GM19463 (cell line): ENCODE measurements around the gene VAV2.

Experiments
- ATAC-seq: cut with Tn5 transposase; IDR thresholded peaks from one replicate; pipeline ENCODE4 v1.9.1; 2021; ENCODE audit warnings: mild to moderate bottlenecking, moderate library complexity; ENCODE audit not compliant: unreplicated experiment

VAV2 gene

DNA sequence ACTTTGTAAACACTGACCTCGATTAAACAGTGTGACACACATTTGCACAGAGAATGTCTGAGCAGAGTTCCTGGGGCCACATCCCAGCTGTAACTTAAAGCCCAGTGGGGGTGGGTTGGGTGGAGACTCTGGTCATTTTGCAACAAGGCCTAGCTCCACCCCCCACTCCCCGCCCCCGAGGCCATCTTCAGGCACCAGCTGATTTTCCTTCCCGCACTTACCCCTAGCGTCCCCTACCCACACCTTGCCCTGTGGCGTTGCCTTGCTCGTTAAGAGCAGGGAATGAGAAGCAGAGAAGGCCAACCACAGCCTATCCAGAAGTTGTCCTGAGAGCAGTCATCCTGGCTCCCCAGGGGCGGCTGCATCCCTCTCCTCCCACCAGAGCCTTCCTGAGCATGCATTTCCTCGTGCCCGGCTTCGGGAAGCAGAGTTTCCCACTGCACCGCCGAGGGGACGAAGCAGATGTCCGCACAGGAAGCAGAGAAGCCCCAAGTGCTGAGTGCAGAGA lies 152.2 kb downstream of the VAV2 start:
- ATAC-seq, result no peak

- no peak for ATAC-seq
Observed at GRCh38 chr9:133838859-133839507, 153.1 kb downstream of the VAV2 start.

DNA sequence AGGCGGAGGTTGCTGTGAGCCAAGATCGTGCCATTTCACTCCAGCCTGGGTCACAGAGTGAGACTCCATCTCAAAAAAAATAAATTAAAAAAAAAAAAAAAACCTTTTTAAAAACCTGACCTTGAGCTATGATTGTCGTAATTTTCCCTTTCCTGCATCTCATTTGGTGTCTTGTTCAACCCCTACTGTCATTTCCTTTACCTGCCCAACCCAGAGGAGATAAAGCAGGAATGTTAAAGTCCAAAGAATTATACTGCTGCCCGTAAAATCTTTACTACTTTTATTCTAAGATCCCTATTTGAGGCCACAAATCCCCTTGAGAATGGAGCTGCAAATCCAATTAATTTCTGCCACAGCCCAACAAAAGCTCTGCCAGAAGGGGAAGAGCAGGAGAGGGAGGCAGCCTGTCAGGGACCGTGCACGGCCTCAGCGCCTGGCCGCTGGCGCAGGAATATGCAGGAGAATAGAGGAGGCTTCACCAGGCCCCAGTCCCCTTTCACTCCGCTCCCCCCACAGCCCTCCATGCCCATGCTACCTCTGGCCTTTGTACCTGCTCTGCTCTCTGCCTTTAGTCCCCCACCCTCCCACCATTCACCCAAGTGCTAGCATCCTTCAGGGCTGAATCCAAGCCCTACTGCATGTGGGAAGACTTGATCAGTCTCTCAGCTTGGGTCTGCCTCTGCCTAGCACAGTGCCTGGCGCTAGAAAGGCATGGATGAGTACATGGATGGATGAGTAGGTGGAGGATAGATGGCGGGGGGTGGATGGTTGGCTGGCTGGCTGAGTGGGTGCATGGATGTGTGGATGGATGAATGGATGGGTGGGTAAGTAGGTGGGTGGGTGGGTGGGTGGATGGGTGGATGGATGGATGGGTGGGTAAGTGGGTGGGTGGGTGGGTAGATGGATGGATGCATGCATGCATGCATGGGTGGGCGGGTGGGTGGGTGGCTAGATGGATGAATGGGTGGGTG lies 154.2 kb downstream of the VAV2 start:
- no peak for ATAC-seq

- no peak for ATAC-seq
Observed at GRCh38 chr9:133836818-133837217, 155.3 kb downstream of the VAV2 start.

DNA sequence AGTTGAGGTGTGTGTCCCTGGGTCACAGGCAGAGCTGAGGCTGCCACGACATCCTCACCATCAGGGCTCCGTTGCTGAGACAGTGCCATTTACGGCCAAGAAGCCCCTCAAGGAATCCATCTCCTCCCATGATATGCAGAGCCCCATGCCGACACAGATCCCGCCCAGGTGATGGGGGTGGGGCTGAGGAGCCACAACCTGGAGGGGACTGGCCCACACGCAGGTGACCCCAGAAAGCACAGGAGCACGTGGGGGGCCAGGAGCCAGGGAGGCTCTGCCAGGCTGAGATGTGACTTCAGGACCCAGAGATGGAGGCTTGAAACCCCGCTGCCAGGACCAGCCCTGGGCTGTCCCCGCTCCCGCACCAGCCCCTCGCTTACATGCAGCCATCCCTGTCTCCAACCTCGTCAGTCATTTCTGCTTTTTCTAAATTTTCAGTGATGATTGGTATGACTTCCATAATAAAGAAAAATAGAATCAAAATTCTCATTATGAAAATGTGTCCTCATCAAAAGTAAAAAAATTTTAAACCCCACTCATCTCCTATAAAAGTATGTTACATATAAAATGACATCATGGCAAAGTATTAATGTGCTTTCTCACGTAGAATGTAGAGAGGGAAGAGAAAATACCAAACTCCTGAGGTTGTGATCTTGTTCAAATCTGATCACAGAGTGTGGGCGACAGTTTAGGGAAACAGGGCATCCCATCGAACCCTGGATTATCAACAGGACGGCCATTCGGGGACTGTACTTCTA lies 155.9 kb downstream of the VAV2 start:
- ATAC-seq, result no peak

- no peak for ATAC-seq
Observed at GRCh38 chr9:133835262-133835901, 156.7 kb downstream of the VAV2 start.

DNA sequence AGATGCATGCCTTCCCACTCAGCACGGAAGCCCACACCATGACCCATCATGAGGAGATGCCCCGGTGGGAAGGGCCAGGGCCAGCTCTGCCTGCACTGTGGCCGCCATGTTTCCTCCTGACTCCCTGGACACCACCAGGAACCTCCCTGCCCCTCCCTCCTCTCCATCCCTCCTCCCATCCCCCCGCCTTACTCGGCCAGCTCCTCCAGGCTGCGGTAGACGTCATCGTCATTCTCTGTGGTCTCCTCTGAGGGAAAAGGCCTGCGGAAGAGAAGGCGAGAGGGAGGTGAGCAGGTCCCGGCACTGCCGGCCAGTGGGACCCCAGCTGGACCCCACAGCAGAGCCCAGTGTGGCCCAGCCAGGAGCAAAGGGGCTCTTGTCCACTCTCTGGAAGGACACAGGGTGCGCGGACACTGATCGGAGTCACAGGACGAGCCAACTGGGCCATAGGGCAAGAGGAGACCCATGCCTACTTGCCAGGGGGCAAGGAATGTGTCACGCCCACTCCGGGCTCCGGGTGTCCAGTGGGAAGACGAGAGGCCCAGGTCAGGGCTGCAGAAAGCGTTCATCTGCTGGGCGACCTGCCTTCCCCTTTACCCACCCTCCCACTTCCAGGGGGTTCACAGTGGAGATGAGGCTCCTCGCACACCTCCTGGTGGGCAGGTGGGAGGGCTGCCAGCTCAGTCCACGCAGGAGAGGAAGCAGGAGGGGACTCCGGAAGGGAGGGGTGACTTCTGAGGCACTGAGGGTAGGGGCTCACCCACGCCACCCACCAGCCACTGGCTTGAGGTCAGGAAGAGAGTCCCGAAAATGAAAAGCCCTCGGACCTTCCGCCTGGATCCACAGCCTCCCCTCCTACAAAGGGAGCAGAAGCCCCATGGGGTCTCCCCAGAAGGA lies 157.8 kb downstream of the VAV2 start:
- ATAC-seq, result no peak

DNA sequence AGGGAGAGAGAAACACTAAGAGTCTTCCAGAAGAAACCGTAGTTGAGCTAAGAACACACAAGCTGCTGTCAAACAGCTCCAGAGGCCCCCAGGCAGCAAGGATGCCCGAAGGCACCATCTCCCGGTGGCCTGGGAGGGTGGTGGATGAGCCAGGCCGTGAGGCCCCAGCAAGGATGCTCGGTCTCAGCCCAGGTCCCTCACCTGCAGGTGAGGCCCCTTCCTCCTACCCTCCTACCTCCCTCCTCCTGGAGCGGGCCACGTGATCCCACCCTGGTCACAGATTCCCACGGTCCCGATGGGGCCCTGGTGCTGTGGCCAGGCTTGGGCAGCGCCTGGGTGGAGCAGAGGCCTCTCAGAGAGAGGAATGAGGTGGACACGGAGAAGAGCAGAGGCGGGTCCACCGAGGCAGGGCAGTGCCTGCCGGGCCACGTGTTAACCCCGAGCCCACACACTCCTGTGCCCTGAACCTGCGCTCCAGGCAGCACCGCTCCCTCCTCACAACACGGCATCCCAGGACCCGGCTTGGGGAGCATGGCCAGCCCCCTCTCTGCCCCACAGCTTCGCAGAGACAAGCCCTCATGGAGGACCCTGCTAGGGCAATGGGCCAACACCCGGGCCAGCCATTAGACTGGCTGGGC lies 158.6 kb downstream of the VAV2 start:
- ATAC-seq, result no peak

- no peak for ATAC-seq
Observed at GRCh38 chr9:133832877-133833276, 159.2 kb downstream of the VAV2 start.

DNA sequence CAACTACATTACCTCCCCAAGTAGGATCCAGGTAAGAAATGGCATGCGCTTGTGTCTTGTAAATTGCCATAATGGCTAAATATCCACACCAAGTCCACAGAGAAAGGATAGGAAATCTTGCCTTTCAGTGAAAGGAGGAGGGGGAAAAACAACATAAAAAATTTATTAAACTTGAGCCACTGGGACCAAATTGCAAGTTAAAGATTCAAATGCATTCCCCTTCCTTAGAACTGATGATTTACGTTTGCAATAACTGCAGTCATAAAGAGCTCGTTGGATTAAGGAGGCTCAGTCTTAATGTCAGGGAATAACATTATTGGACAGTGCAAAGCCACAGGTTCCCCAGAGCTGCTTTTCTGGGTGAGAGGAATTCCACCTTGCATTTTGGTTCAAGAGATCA lies 161.4 kb downstream of the VAV2 start:
- no peak for ATAC-seq

DNA sequence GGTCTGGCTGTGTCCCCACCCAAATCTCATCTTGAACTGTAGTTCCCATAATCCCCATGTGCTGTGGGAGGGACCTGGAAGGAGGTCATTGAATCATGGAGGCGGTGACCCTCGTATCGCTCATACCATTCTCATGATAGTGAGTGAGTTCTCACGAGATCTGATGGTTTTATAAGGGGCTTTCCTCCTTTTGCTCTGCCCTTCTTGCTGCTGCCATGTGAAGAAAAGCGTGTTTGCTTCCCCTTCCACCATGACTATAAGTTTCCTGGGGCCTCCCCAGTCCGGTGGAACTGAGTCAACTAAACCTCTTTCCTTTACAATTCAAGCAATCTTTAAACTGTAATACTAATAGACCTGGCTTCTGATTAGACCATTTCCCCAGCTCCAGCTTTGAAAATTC lies 161.8 kb downstream of the VAV2 start:
- ATAC-seq, result no peak

DNA sequence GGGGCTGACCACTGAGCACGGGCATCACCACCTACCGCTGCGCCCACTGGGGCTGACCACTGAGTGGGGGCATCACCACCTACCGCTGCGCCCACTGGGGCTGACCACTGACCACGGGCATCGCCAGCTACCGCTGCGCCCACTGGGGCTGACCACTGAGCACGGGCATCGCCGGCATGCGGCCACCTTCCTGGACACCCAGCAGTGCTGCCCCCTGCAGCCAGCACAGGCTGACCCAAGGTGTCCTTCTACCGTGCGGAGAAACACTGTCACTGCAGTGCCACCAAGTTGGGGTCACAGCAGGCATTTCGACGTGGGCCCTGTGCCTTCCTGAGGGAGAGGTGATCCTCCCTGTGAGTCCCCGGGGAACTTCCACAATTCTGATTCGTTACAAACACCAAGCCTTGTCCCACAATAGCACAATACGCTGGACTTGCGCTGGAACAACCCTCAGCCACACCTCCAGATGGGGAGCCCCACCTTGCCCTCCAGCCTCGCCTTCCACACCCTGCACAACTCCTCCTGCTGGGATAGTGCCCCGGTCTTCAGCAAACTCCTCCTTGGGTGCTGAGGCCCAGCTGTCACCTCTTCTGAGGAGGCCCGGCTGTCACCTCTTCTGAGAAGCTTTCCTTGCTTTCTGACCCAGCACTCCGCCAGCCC lies 163.7 kb downstream of the VAV2 start:
- no peak for ATAC-seq

DNA sequence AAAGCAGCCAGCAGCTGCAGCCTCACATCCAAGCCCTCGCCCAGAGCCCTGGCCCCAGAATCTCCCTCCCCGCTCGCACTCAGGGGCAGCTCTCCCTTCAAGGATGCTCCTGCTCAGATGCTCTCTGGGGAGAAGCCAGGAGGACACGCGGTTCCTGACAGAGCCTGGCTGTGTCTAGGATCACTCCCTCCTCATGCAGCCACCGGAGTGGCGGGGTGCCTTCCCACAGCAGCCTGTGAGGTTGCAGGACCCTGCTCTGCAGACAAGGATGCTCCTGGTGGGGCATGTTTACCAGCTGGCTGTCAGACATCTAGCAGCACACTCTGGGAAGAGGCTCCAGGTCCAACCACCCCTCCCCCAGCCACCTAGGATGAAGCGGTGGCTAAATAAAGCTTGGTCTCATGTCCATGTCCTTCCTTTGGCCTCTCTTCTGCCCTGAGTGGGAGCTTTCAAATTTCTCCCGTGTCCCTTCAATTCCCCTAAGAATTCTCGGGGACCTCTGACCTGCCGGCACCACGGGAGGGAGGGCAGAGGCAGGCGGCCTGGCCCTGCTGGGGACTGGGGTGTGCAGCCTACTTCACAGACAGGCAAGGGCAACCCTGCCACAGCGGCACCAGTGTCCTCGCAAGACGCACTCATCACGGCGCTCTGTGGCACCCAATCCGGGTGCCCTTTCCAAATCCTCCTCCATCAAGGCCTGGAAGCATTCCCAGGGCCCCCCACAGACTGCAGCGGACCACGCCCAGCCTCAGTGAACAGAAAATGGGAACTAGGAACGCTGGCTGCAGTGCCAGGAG lies 165.6 kb downstream of the VAV2 start:
- no peak for ATAC-seq

DNA sequence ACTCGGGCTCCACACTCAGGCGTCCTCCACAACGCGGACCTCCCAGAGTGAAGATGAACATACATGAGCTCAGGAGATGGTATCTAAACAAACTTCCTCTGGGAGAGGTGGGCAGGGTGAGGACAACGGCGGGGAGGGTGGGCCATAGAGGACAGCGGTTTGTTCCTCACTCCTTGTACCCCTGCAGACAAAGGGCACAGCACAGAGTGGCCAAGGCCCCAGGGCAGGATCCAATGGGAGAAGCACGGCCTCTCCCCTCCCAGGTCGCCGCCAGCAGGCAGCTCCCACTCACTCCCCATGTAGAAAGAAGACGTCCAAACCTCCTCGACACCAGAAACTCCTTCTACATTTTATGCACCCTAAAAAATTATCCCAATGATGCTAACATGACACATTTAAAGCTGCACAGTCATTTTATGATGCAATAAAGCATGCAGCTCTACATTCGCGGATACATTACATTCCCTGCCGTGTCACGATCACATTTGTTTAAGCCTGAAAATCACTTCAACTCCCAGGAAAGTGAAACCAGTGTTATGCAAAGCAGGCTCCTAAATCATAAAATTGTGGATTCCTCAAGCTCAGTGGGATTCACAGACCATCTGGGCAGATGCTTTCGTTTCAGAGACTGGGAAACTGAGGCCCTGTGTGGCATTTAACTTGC lies 166.4 kb downstream of the VAV2 start:
- ATAC-seq, result no peak

- ATAC-seq, result no peak
Observed at GRCh38 chr9:133824802-133825186, 167.3 kb downstream of the VAV2 start.

DNA sequence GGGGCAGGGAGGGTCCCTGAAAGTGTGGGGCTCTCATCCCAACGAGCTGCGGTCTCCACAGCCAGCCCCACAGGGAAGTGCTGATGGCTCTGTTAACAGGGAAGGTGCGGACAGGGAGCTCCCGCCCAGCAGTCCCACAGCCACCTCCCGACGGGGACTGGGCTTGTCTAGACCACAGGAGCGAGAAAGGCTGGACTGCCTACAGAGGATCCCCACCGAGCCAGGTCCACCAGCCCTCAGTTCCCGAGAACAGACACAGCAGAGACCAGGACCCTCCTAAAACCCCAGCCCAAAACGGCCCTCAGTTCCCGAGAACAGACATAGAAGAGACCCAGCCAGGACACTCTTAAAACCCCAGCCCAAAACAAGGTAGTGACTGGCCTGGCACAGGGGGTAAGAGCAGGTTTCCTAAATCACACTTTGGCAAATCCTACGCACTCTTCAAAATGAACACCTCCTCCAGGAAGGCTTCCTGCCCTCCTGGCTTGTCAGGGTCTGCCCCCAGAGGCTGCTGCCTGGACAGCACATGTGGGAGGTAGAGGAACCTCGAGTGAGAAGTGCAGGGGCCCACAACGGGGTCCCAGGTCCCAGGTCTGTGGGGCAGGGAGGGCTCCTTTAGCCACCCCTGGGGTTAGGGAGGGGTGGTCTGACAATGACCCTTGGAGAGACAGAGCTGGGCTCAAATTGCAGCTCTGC lies 167.9 kb downstream of the VAV2 start:
- ATAC-seq, result no peak
